Lower lobe of right lung (tissue), 2 donors: ENCODE measurements around the gene TUT1. TPM values are rescaled to one million over a fixed set of nuclear protein-coding genes. Genes with fewer than 3 reads are reported as not detected.
"Not testable (repeated sequence)": the region's sequence is repeated elsewhere in the genome, so short reads cannot be mapped to it uniquely, and the experiment has no call there.

ENCODE experiments used
- ATAC-seq, 2 donors: fragments of 200-7000 bp; cut with Tn5 transposase; one replicate each; pipeline ENCODE4 v1.9.1; 2020 to 2022; ENCODE audit warnings: mild to moderate bottlenecking in 2 of 2, moderate library complexity in 2 of 2
- DNase-seq: peaks from one replicate; pipeline ENCODE4 v3.0.0-alpha.2; 2020
- H3K27ac ChIP-seq: fragments of 200-600 bp; one replicate; pipeline ENCODE4 v1.8.0; 2022
- H3K27me3 ChIP-seq: fragments of 200-600 bp; one replicate; pipeline ENCODE4 v1.8.0; 2022; ENCODE audit warnings: low read depth
- H3K36me3 ChIP-seq: fragments of 200-600 bp; one replicate; pipeline ENCODE4 v1.8.0; 2022; ENCODE audit warnings: mild to moderate bottlenecking
- H3K4me1 ChIP-seq: fragments of 200-600 bp; one replicate; pipeline ENCODE4 v1.8.0; 2022
- H3K4me3 ChIP-seq: fragments of 200-600 bp; one replicate; pipeline ENCODE4 v1.8.0; 2022; ENCODE audit warnings: mild to moderate bottlenecking
- H3K9me3 ChIP-seq: fragments of 200-600 bp; one replicate; pipeline ENCODE4 v1.8.0; 2022
- CTCF ChIP-seq: fragments of 200-600 bp; IDR thresholded peaks from one replicate; pipeline ENCODE4 v1.8.0; 2022; ENCODE audit warnings: antibody characterized with exemption, mild to moderate bottlenecking
- intact Hi-C: fragments of 100-400 bp; cut with DNase I; formaldehyde crosslinking; loops from one replicate; pipeline ENCODE4 v1.11.0; 2022
- total RNA-seq: library from RNA; stranded (reverse); fragmentation: NEBNext Ultra II Directional; extraction: Animal tissue kit (Norgen Biotek cat#: 25700); gene quantifications from one replicate; pipeline ENCODE4 v1.2.1, GENCODE V29; 2021
- donor health status: DM: no; HTN: yes; CAD: no; lungs with severe emphysema.

The TUT1 gene
- total RNA-seq, 1 donor from 2014 or later, result 15.8 TPM

DNA sequence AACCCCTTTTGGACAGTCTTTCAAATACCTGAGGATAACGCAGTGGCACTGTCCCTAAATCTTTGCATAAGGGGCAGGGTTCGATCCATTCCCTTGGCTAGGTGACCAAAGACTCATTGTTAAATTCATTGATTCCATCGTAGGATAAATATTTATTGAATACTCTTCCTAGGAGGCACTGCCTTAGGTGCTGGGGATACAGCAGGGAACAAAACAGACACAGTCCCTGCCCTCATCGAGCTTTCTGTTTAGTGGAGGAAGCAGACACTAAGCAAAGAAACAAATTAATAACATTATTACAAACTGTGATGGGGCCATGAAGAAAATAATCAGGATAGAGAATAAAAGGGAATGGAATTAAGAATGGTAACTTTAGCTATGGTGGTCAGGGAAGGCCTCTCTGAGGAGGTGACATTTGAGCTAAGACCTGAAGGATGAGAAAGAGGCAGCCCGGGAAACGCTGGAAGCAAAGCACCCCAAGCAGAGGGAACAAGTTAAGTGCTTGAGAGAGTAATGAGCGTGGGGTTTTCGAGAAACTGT is 29.8 kb upstream of the TUT1 start:
- peaks cover 28% of the 10 kb centered on the region for H3K36me3 ChIP-seq
- H3K27me3 ChIP-seq, result no peaks in the 10 kb centered on the region
- no peak for DNase-seq
- peak overlapping the region; percentile 79 for H3K4me3 ChIP-seq
- peaks cover 19% of the 10 kb centered on the region for H3K4me1 ChIP-seq
- no peaks in the 10 kb centered on the region for H3K9me3 ChIP-seq
- intact Hi-C loops, result no loop called here
- no peak for ATAC-seq
- peak overlapping the region; percentile 88 for H3K27ac ChIP-seq
- TF ChIP-seq CTCF, result no peak

GRCh38 chr11:62616957-62617356 is 25.6 kb upstream of the TUT1 start:
- DNase-seq, H3K4me3 ChIP-seq, intact Hi-C loops, H3K27me3 ChIP-seq, H3K9me3 ChIP-seq, H3K27ac ChIP-seq, ATAC-seq: not testable (repeated sequence)
- Histone ChIP-seq H3K36me3 (peaks cover 25% of the 10 kb centered on the region), H3K4me1 (peaks cover 19% of the 10 kb centered on the region)

- Histone ChIP-seq H3K27ac (no peak overlapping the region), H3K9me3 (no peaks in the 10 kb centered on the region), H3K36me3 (peaks cover 26% of the 10 kb centered on the region), H3K4me3 (no peak overlapping the region), H3K27me3 (no peaks in the 10 kb centered on the region), H3K4me1 (peaks cover 24% of the 10 kb centered on the region)
- ATAC-seq, result no peak
- no peak for DNase-seq
- intact Hi-C loops, result no loop called here
- TF ChIP-seq CTCF, result no peak
These were observed 24.2 kb upstream of the TUT1 start for GRCh38 chr11:62615521-62615920.

- H3K4me3 ChIP-seq, result no peak overlapping the region
- H3K36me3 ChIP-seq, result peaks cover 38% of the 10 kb centered on the region
- TF ChIP-seq CTCF, result no peak
- no peak for DNase-seq
- H3K9me3 ChIP-seq, result no peaks in the 10 kb centered on the region
- ATAC-seq, result no peak
- H3K4me1 ChIP-seq, result peaks cover 26% of the 10 kb centered on the region
- peak overlapping the region; percentile 24 for H3K27ac ChIP-seq
- intact Hi-C loops, result no loop called here
- H3K27me3 ChIP-seq, result no peaks in the 10 kb centered on the region
These were observed 23.0 kb upstream of the TUT1 start for GRCh38 chr11:62614275-62614674.

DNA sequence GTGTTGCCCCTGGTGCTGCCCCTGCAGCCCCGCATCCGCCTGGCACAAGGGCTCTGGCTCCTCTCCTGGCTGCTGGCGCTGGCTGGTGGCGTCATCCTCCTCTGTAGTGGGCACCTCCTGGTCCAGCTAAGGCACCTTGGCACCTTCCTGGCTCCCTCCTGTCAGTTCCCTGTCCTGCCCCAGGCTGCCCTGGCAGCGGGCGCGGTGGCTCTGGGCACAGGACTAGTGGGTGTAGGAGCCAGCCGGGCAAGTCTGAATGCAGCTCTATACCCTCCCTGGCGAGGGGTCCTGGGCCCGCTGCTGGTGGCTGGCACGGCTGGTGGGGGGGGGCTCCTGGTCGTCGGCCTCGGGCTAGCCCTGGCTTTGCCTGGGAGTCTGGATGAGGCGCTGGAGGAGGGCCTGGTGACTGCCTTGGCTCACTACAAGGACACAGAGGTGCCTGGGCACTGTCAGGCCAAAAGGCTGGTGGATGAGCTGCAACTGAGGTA is 22.0 kb upstream of the TUT1 start:
- H3K36me3 ChIP-seq, result peaks cover 46% of the 10 kb centered on the region
- intact Hi-C loops, result no loop called here
- DNase-seq, result no peak
- no peak for TF ChIP-seq CTCF
- H3K4me1 ChIP-seq, result peaks cover 26% of the 10 kb centered on the region
- H3K4me3 ChIP-seq, result peak overlapping the region; percentile 73
- H3K27me3 ChIP-seq, result no peaks in the 10 kb centered on the region
- no peaks in the 10 kb centered on the region for H3K9me3 ChIP-seq
- ATAC-seq, result peak in 1 of 2 donors; percentile 1
- peak overlapping the region; percentile 92 for H3K27ac ChIP-seq

DNA sequence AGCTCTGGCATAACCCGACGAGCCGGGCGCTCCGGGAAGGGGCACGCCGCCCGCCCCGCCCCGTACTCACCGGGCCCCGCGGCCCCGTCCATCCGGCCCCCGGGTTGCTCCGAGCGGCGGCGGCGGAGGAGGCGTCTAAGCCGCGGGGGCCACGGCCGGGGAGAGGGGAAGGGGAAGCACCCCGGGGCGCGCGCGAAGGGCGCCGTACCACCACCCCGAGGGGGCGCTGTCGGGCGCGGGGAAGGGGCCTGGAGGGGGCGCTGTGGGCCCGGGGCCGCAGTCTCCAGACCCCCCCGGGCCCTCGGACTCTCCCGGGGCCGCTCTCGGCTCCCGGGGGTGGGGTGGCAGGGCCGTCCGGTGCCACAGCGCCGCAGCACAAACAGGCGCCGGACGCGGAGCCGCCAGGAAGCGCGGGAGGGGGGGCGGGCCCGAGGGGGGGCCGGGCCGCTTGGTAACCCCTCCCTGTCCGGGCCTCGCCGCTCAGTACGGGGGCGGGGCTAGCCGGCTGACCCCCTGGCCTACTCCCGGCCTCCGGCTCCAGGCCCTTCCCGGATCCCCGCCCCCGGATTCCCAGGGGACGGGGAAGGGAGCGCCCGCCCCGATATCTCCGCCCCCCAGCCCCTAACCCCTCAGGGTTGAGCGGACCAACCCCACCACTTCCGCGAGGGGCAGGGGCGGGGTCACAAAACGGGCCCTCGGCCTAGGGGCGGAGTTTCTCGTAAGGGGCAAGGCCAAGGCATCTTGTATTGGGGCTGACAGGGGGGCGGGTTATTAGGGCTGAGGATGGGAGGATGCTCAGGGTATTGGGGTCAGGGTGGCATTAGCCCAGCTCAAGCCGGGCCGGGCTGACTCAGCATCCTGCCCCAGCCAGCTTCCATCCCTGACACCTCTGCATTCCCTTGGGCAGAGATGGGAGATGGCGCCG is 21.3 kb upstream of the TUT1 start, which contains the start of the genes EML3 and ROM1:
TSS of gene EML3 (minus strand) at position 410 of the 925 bp plus-strand sequence. CDS start at position 92, 318 bp downstream.
TSS of gene ROM1 (plus strand) at position 892 of the 925 bp plus-strand sequence. CDS start at position 917, 25 bp downstream.
- no peaks in the 10 kb centered on the region for H3K27me3 ChIP-seq
- peak within 1 kb of the TSS; percentile 73 for H3K4me3 ChIP-seq
- TF ChIP-seq CTCF, result peak; percentile 85
- peaks cover 26% of the 10 kb centered on the region for H3K4me1 ChIP-seq
- no peaks in the 10 kb centered on the region for H3K9me3 ChIP-seq
- peak within 1 kb of the TSS; percentile 92 for H3K27ac ChIP-seq
- DNase-seq, result peak; percentile 92
- peaks cover 53% of the 10 kb centered on the region for H3K36me3 ChIP-seq
- ATAC-seq, result peak; percentile 93
- intact Hi-C loops, result no loop called here
